CD4-positive, alpha-beta memory T cell (primary cell): ENCODE results near the gene MRPL51. TPM values are rescaled to one million over a fixed set of nuclear protein-coding genes. Genes with fewer than 3 reads are reported as not detected.

ENCODE experiments used
- CTCF ChIA-PET: fragments of 350-600 bp; sonication (Branson Sonifier 250); formaldehyde crosslinking; loops from one replicate; lab custom pipeline; 2021; ENCODE audit warnings: inconsistent platforms; ENCODE audit not compliant: partially characterized antibody; lab: Charles Lee
- POLR2A ChIA-PET: fragments of 350-600 bp; sonication (Branson Sonifier 250); formaldehyde crosslinking; loops from one replicate; lab custom pipeline; 2021; ENCODE audit not compliant: partially characterized antibody; lab: Charles Lee
- DNase-seq, 5 donors: peaks; one replicate each; pipeline versions ENCODE4 v3.0.0 to v3.0.0-alpha.2; 2020 to 2022; ENCODE audit warnings: mixed read lengths in 1 of 5
- H3K27ac ChIP-seq: one replicate; pipeline ENCODE4 v1.7.0; 2013; ENCODE audit warnings: low read depth, low read length
- H3K27me3 ChIP-seq: 2 replicates; pipeline ENCODE4 v1.7.0; 2013; ENCODE audit warnings: mild to moderate bottlenecking, low read length, moderate library complexity; ENCODE audit not compliant: insufficient read depth
- H3K36me3 ChIP-seq: 2 replicates; pipeline ENCODE4 v1.7.0; 2013; ENCODE audit warnings: mild to moderate bottlenecking, low read length, moderate library complexity; ENCODE audit not compliant: insufficient read depth
- H3K4me1 ChIP-seq: 2 replicates; pipeline ENCODE4 v1.7.0; 2013; ENCODE audit warnings: mild to moderate bottlenecking, low read length, moderate library complexity; ENCODE audit not compliant: insufficient read depth
- H3K4me3 ChIP-seq, 2 donors: one replicate each; pipeline ENCODE4 v1.7.0; 2013; ENCODE audit warnings: low read length in 2 of 2, mild to moderate bottlenecking in 1 of 2
- H3K9me3 ChIP-seq, 2 donors: one replicate each; pipeline ENCODE4 v1.7.0; 2013; ENCODE audit warnings: low read length in 2 of 2, control low read depth in 1 of 2; ENCODE audit not compliant: control insufficient read depth in 1 of 2
- H3K27ac Mint-ChIP-seq, 7 donors: one replicate each; pipeline ENCODE4 v1.8.0; 2020 to 2021; ENCODE audit warnings: mixed read lengths in 7 of 7, mild to moderate bottlenecking in 6 of 7, inconsistent platforms in 3 of 7, moderate library complexity in 3 of 7
- H3K27me3 Mint-ChIP-seq, 2 donors: one replicate each; pipeline ENCODE4 v1.8.0; 2020 to 2021; ENCODE audit warnings: mixed read lengths in 2 of 2
- H3K36me3 Mint-ChIP-seq, 2 donors: one replicate each; pipeline ENCODE4 v1.8.0; 2020 to 2021; ENCODE audit warnings: mixed read lengths in 2 of 2, inconsistent platforms in 1 of 2, mild to moderate bottlenecking in 1 of 2
- H3K4me1 Mint-ChIP-seq, 4 donors: one replicate each; pipeline ENCODE4 v1.8.0; 2020 to 2021; ENCODE audit warnings: mixed read lengths in 4 of 4, mild to moderate bottlenecking in 1 of 4
- H3K4me3 Mint-ChIP-seq, 8 donors: one replicate each; pipeline ENCODE4 v1.8.0; 2020 to 2021; ENCODE audit warnings: mixed read lengths in 8 of 8, mild to moderate bottlenecking in 7 of 8, moderate library complexity in 6 of 8, inconsistent platforms in 3 of 8
- H3K9me3 Mint-ChIP-seq, 8 donors: one replicate each; pipeline ENCODE4 v1.8.0; 2020 to 2021; ENCODE audit warnings: mixed read lengths in 8 of 8, mild to moderate bottlenecking in 5 of 8, inconsistent platforms in 3 of 8, moderate library complexity in 1 of 8
- intact Hi-C: fragments of 100-400 bp; cut with micrococcal nuclease; formaldehyde crosslinking; loops from one replicate; pipeline ENCODE4 v1.15.1; 2023
- polyA plus RNA-seq, 2 donors: library from polyadenylated mRNA; unstranded; fragments of 300-500 nt; fragmentation: Illumina TruSeq; gene quantifications; one replicate each; pipeline ENCODE4 v1.2.3, GENCODE V29; 2021
- total RNA-seq, 2 experiments: library from RNA; stranded (reverse); gene quantifications; one replicate each; pipeline ENCODE4 v1.2.3, GENCODE V29; 2021

The MRPL51 gene
- total and polyA plus RNA-seq, 4 experiments from 2014 or later = 85.1 to 205 (median 144) TPM

GRCh38 chr12:6463216-6463615 is 29.8 kb downstream of the MRPL51 start:
- H3K4me3 ChIP-seq = peak overlapping the region; percentile 12 to 28
- Mint-ChIP-seq H3K4me1 (peaks cover 71 to 97% (median 87%) of the 10 kb centered on the region in 4 donors), H3K27ac (peak overlapping the region; percentile 90 to 99 (median 98)), H3K4me3 (peak overlapping the region; percentile 53 to 89 (median 80)), H3K9me3 (no peaks in the 10 kb centered on the region), H3K36me3 (peaks cover 50 to 73% of the 10 kb centered on the region in 2 donors), H3K27me3 (no peaks in the 10 kb centered on the region)
- ChIA-PET POLR2A (interaction anchor here (0.7 to 10.7 kb wide), 13 partner anchors 7 to 496 kb away, joined by 3 to 728 read pairs (median 39); partner anchors contain the start of genes CD27, GAPDH, MRPL51 and NCAPD2), CTCF (interaction anchor here (0.9 to 10.5 kb wide), 14 partner anchors 15 to 140 kb away, joined by 3 to 341 read pairs (median 8); partner anchors contain the start of genes CD27, GAPDH, MRPL51 and TAPBPL)
- H3K9me3 ChIP-seq = no peaks in the 10 kb centered on the region
- H3K27me3 ChIP-seq = no peaks in the 10 kb centered on the region
- peak overlapping the region; percentile 82 for H3K27ac ChIP-seq
- intact Hi-C loops = loop anchor here (2.0 kb wide), 2 partner anchors 30 to 128 kb away; partner anchors contain the start of gene MRPL51
- H3K36me3 ChIP-seq = peaks cover 37% of the 10 kb centered on the region
- peak in 3 of 5 donors; percentile 33 to 60 (median 45) for DNase-seq
- peaks cover 92% of the 10 kb centered on the region for H3K4me1 ChIP-seq

DNA sequence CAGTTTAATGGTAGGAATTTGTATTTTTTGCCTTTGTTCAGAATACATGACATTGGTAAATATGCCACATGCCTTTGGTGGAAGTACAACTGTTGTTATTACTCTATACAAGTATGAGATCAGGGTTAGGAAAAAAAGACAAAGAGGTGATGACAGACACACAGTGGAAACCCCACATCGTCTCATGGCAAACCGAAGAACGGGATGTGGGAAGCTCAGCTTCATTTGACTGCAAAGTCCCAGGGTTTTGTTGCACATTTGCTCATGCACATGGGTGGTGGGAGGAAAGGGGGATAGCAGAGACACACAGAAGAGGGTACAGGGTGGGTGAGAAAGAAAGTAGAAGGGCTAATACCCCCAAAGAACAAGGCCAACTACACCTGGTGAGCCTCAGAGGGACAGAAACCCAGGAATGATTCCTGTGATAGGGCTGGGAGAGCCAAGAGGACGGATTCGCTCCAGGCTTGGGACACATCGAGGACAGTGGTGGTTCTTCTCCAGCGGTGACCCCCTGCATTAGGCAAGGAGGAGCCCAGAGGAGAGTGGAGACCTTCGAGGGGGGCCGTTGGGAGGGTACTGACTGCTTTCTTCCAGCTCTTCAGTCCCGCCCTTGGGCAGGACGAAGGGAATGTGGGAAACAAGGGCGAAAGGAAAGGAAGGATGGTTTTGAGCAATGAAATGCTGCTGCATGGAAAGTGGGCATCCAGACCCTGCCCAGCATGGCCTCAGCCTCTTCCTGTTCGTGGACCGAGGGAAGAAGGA is 30.6 kb downstream of the MRPL51 start:
- ChIA-PET CTCF (interaction anchor here (0.7 to 10.5 kb wide), 14 partner anchors 8 to 139 kb away, joined by 3 to 341 read pairs (median 10); partner anchors contain the start of genes CD27, GAPDH, MRPL51 and TAPBPL), POLR2A (interaction anchor here (0.6 to 10.7 kb wide), 19 partner anchors 8 to 497 kb away, joined by 3 to 728 read pairs (median 8); partner anchors contain the start of genes CD27, GAPDH, IFFO1 and MRPL51)
- H3K9me3 ChIP-seq = no peaks in the 10 kb centered on the region
- no peaks in the 10 kb centered on the region for H3K27me3 ChIP-seq
- peaks cover 45% of the 10 kb centered on the region for H3K36me3 ChIP-seq
- peaks cover 89% of the 10 kb centered on the region for H3K4me1 ChIP-seq
- Mint-ChIP-seq H3K9me3 (no peaks in the 10 kb centered on the region), H3K27me3 (no peaks in the 10 kb centered on the region), H3K4me3 (peak overlapping the region; percentile 53 to 89 (median 80)), H3K27ac (peak overlapping the region; percentile 90 to 99 (median 98)), H3K4me1 (peaks cover 68 to 94% (median 82%) of the 10 kb centered on the region in 4 donors), H3K36me3 (peaks cover 50 to 71% of the 10 kb centered on the region in 2 donors)
- H3K27ac ChIP-seq = peak overlapping the region; percentile 82
- intact Hi-C loops = loop anchor here (1.0 to 2.0 kb wide), 3 partner anchors 18 to 128 kb away; partner anchors contain the start of genes CD27 and MRPL51
- peak overlapping the region in 1 of 2 donors; percentile 28 for H3K4me3 ChIP-seq
- DNase-seq = peak in 1 of 5 donors; percentile 80

- DNase-seq = peak; percentile 82 to 96 (median 86)
- Mint-ChIP-seq H3K27ac (peak overlapping the region; percentile 90 to 99 (median 98)), H3K4me1 (peaks cover 65 to 93% (median 80%) of the 10 kb centered on the region in 4 donors), H3K27me3 (no peaks in the 10 kb centered on the region), H3K9me3 (no peaks in the 10 kb centered on the region), H3K4me3 (peak overlapping the region; percentile 53 to 89 (median 80)), H3K36me3 (peaks cover 55 to 71% of the 10 kb centered on the region in 2 donors)
- H3K36me3 ChIP-seq = peaks cover 52% of the 10 kb centered on the region
- H3K4me1 ChIP-seq = peaks cover 89% of the 10 kb centered on the region
- peak overlapping the region; percentile 82 for H3K27ac ChIP-seq
- no peaks in the 10 kb centered on the region for H3K27me3 ChIP-seq
- H3K9me3 ChIP-seq = no peaks in the 10 kb centered on the region
- CTCF ChIA-PET = interaction anchor here (0.7 to 10.5 kb wide), 14 partner anchors 9 to 138 kb away, joined by 3 to 341 read pairs (median 9); partner anchors contain the start of genes CD27, GAPDH, MRPL51 and TAPBPL
- intact Hi-C loops = loop anchor here (1.0 to 2.0 kb wide), 4 partner anchors 9 to 127 kb away; partner anchors contain the start of genes CD27, MRPL51 and TAPBPL
- H3K4me3 ChIP-seq = peak overlapping the region in 1 of 2 donors; percentile 42
- POLR2A ChIA-PET = interaction anchor here (0.9 to 10.7 kb wide), 17 partner anchors 9 to 367 kb away, joined by 3 to 728 read pairs (median 9); partner anchors contain the start of genes CD27, GAPDH, IFFO1 and MRPL51
These were observed 31.4 kb downstream of the MRPL51 start for GRCh38 chr12:6461401-6462233.

GRCh38 chr12:6460751-6461371 is 32.2 kb downstream of the MRPL51 start:
- H3K4me1 ChIP-seq = peaks cover 82% of the 10 kb centered on the region
- H3K36me3 Mint-ChIP-seq = peaks cover 58 to 71% of the 10 kb centered on the region in 2 donors
- H3K27me3 ChIP-seq = no peaks in the 10 kb centered on the region
- no peaks in the 10 kb centered on the region for H3K9me3 Mint-ChIP-seq
- CTCF ChIA-PET = interaction anchor here (0.8 to 10.5 kb wide), 10 partner anchors 10 to 138 kb away, joined by 3 to 341 read pairs (median 13); partner anchors contain the start of genes CD27, GAPDH, MRPL51 and TAPBPL
- H3K27me3 Mint-ChIP-seq = no peaks in the 10 kb centered on the region
- H3K9me3 ChIP-seq = no peaks in the 10 kb centered on the region
- DNase-seq = peak in 4 of 5 donors; percentile 41 to 67 (median 52)
- intact Hi-C loops = loop anchor here (1.0 kb wide), 1 partner anchor 9 kb away; the partner anchor contains the start of gene TAPBPL
- peaks cover 45% of the 10 kb centered on the region for H3K36me3 ChIP-seq
- H3K27ac ChIP-seq = peak overlapping the region; percentile 82
- H3K4me3 ChIP-seq = peak overlapping the region; percentile 27 to 42
- peaks cover 64 to 90% (median 79%) of the 10 kb centered on the region in 4 donors for H3K4me1 Mint-ChIP-seq
- peak overlapping the region; percentile 53 to 89 (median 80) for H3K4me3 Mint-ChIP-seq
- POLR2A ChIA-PET = interaction anchor here (1.0 to 10.7 kb wide), 12 partner anchors 10 to 367 kb away, joined by 3 to 728 read pairs (median 58); partner anchors contain the start of genes CD27, GAPDH, IFFO1 and MRPL51
- H3K27ac Mint-ChIP-seq = peak overlapping the region; percentile 90 to 99 (median 98)

DNA sequence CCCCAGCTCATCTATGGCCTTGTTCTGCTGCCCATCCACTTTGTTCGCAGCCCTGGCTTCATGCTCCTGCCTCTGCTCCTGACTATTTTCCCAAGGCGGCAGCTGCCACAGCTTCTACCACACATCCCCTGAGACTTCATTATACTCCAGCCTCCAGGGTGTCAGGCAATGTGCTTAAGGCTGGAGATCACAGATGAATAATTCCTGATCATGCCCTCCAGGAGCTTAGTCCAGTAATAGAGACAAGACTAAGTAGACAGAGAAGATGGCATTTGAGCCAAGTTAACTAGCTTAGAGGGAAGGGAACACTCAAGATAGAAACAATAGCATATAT is 34.1 kb downstream of the MRPL51 start:
- H3K27ac Mint-ChIP-seq = peak overlapping the region; percentile 81 to 93 (median 88)
- intact Hi-C loops = no loop called here
- H3K4me3 Mint-ChIP-seq = peak overlapping the region in 4 of 8 donors; percentile 30 to 63 (median 44)
- ChIA-PET CTCF (interaction anchor here (4.1 to 10.5 kb wide), 4 partner anchors 10 to 123 kb away, joined by 15 to 341 read pairs (median 190); partner anchors contain the start of genes CD27 and TAPBPL), POLR2A (interaction anchor here (1.3 to 10.7 kb wide), 6 partner anchors 9 to 77 kb away, joined by 4 to 728 read pairs (median 138); partner anchors contain the start of genes CD27, GAPDH, MRPL51 and NCAPD2)
- Histone ChIP-seq H3K4me1 (peaks cover 77% of the 10 kb centered on the region), H3K27ac (peak overlapping the region; percentile 33), H3K4me3 (no peak overlapping the region), H3K27me3 (no peaks in the 10 kb centered on the region), H3K36me3 (peaks cover 41% of the 10 kb centered on the region), H3K9me3 (no peaks in the 10 kb centered on the region)
- no peaks in the 10 kb centered on the region for H3K27me3 Mint-ChIP-seq
- peaks cover 61 to 88% (median 75%) of the 10 kb centered on the region in 4 donors for H3K4me1 Mint-ChIP-seq
- no peak for DNase-seq
- H3K36me3 Mint-ChIP-seq = peaks cover 52 to 70% of the 10 kb centered on the region in 2 donors
- no peaks in the 10 kb centered on the region for H3K9me3 Mint-ChIP-seq
